ENCODE measurements around the gene MTM1.

Gene MTM1

DNA sequence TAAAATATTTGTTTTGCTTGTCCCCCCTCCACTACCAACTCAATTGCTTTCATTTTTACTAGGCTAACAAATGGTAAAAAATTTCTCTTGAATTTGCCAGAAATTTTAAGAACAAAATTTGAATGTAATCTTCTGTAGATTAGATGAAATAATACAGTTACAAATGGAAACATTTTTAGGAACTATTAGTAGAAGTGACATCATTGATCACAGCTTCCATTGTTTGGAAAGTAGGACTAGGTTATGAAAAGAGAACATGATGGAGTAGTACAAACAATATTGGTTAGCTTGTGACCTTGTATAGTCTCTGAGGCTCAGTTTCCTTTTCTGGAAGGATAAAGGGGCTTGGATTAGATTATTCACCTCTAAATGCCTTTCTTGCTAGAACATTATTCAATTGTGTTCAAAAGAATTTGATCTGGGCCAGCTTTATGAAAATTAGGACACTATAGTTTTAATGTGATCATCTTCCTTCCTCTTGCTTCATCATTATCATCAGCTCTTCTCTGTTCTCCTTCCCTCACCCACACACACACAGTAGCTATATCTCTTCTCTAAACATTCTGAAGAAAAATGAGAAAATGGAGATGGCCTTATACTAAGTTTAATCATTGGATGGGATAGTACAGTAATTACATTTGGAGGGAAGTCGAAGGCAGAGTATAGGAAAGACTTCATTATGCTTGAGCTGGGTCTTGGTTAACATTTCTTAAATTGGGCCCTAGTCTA, 134.7 kb downstream of the MTM1 start:
- H3K9me3 ChIP-seq (ENCODE audit: control insufficient read depth, insufficient read depth, low read length) = no peaks in the 10 kb centered on the region
- no peak overlapping the region for H3K4me3 ChIP-seq (ENCODE audit: low read length)
- no peaks in the 10 kb centered on the region for H3K27me3 ChIP-seq (ENCODE audit: control insufficient read depth, insufficient read depth, low read length)
- H3K4me1 ChIP-seq (ENCODE audit: control insufficient read depth, insufficient read depth, low read length) = no peaks in the 10 kb centered on the region
- WGBS (ENCODE audit: insufficient coverage, insufficient read length) = no CpG with 5 or more reads among the region's 1 CpG
- H3K36me3 ChIP-seq (ENCODE audit: control insufficient read depth, insufficient read depth, low read length) = no peaks in the 10 kb centered on the region
- DNase-seq (ENCODE audit: low read depth, low spot score) = no peak
- no peak overlapping the region for H3K27ac ChIP-seq (ENCODE audit: low read length)

DNA sequence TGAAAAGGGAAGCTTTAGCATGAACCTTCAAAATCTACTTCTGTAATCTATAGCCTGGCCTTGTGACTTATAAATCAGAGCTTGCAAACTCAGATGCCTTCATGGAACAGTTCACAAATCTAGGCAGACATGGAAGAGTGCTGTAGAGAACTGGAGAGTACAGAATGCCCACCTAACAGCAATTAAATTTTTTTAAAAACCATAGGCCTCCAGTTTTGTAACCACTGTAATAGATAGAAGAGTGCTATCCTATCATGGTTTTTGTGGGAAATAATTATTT, 135.2 kb downstream of the MTM1 start:
- DNase-seq (ENCODE audit: low read depth, low spot score) = no peak
- Histone ChIP-seq H3K4me3 (ENCODE audit: low read length) (no peak overlapping the region), H3K27ac (ENCODE audit: low read length) (no peak overlapping the region), H3K27me3 (ENCODE audit: control insufficient read depth, insufficient read depth, low read length) (no peaks in the 10 kb centered on the region), H3K9me3 (ENCODE audit: control insufficient read depth, insufficient read depth, low read length) (no peaks in the 10 kb centered on the region), H3K4me1 (ENCODE audit: control insufficient read depth, insufficient read depth, low read length) (no peaks in the 10 kb centered on the region), H3K36me3 (ENCODE audit: control insufficient read depth, insufficient read depth, low read length) (no peaks in the 10 kb centered on the region)

DNA sequence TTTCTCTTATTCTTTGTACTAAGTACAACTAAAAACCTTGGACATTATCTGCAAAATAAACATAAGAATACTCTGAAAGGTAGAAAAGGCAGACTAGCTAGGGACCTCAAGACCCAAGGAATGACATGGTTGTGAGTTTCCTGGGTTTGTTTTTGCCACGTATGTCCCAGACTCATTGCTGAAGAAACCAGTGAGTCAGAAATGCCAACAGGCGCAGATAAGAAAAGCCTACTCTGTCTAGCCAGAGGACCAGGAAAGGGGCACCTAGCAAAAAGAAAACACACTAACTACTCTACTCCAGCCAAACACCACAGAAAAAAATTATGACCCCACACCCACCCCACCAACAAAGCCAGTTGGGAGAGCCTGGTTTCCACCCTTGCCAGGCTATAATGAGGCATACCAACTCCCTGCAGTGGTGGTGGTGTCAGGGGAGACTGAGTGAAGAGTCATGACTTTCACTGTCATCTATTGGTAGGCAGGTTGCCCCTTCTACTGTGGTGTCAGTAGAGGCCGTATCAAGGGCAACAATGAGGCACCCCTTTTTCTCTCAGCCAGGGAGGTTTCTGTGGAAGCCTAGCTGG, 135.7 kb downstream of the MTM1 start:
- H3K4me1 ChIP-seq (ENCODE audit: control insufficient read depth, insufficient read depth, low read length) = no peaks in the 10 kb centered on the region
- H3K27me3 ChIP-seq (ENCODE audit: control insufficient read depth, insufficient read depth, low read length) = no peaks in the 10 kb centered on the region
- H3K27ac ChIP-seq (ENCODE audit: low read length) = no peak overlapping the region
- H3K9me3 ChIP-seq (ENCODE audit: control insufficient read depth, insufficient read depth, low read length) = no peaks in the 10 kb centered on the region
- no CpG with 5 or more reads among the region's 3 CpGs for WGBS (ENCODE audit: insufficient coverage, insufficient read length)
- no peak overlapping the region for H3K4me3 ChIP-seq (ENCODE audit: low read length)
- no peak for DNase-seq (ENCODE audit: low read depth, low spot score)
- no peaks in the 10 kb centered on the region for H3K36me3 ChIP-seq (ENCODE audit: control insufficient read depth, insufficient read depth, low read length)

GRCh38 chrX:150712619-150713018, 144.2 kb downstream of the MTM1 start:
- no peak overlapping the region for H3K4me3 ChIP-seq (ENCODE audit: low read length)
- H3K27ac ChIP-seq (ENCODE audit: low read length) = no peak overlapping the region
- no peaks in the 10 kb centered on the region for H3K36me3 ChIP-seq (ENCODE audit: control insufficient read depth, insufficient read depth, low read length)
- H3K27me3 ChIP-seq (ENCODE audit: control insufficient read depth, insufficient read depth, low read length) = no peaks in the 10 kb centered on the region
- H3K9me3 ChIP-seq (ENCODE audit: control insufficient read depth, insufficient read depth, low read length) = no peaks in the 10 kb centered on the region
- no peaks in the 10 kb centered on the region for H3K4me1 ChIP-seq (ENCODE audit: control insufficient read depth, insufficient read depth, low read length)
- DNase-seq (ENCODE audit: low read depth, low spot score) = no peak

GRCh38 chrX:150715184-150715583, 146.8 kb downstream of the MTM1 start:
- Histone ChIP-seq H3K4me3 (ENCODE audit: low read length) (no peak overlapping the region), H3K36me3 (ENCODE audit: control insufficient read depth, insufficient read depth, low read length) (no peaks in the 10 kb centered on the region), H3K4me1 (ENCODE audit: control insufficient read depth, insufficient read depth, low read length) (no peaks in the 10 kb centered on the region), H3K9me3 (ENCODE audit: control insufficient read depth, insufficient read depth, low read length) (no peaks in the 10 kb centered on the region), H3K27ac (ENCODE audit: low read length) (no peak overlapping the region), H3K27me3 (ENCODE audit: control insufficient read depth, insufficient read depth, low read length) (no peaks in the 10 kb centered on the region)
- no CpG with 5 or more reads among the region's 3 CpGs for WGBS (ENCODE audit: insufficient coverage, insufficient read length)
- no peak for DNase-seq (ENCODE audit: low read depth, low spot score)

GRCh38 chrX:150719621-150720020, 151.2 kb downstream of the MTM1 start:
- H3K9me3 ChIP-seq (ENCODE audit: control insufficient read depth, insufficient read depth, low read length) = no peaks in the 10 kb centered on the region
- H3K27me3 ChIP-seq (ENCODE audit: control insufficient read depth, insufficient read depth, low read length) = no peaks in the 10 kb centered on the region
- no peaks in the 10 kb centered on the region for H3K36me3 ChIP-seq (ENCODE audit: control insufficient read depth, insufficient read depth, low read length)
- no CpG with 5 or more reads among the region's 4 CpGs for WGBS (ENCODE audit: insufficient coverage, insufficient read length)
- no peaks in the 10 kb centered on the region for H3K4me1 ChIP-seq (ENCODE audit: control insufficient read depth, insufficient read depth, low read length)
- no peak overlapping the region for H3K4me3 ChIP-seq (ENCODE audit: low read length)
- DNase-seq (ENCODE audit: low read depth, low spot score) = no peak
- H3K27ac ChIP-seq (ENCODE audit: low read length) = no peak overlapping the region
